Vagina (tissue), 2 donors: ENCODE measurements around the gene DYNC2I2. TPM values are rescaled to one million over a fixed set of nuclear protein-coding genes. Genes with fewer than 3 reads are reported as not detected.
A peak's percentile ranks its signal among the peaks of the same experiment; 100 is the strongest.
"Not testable (repeated sequence)": the region's sequence is repeated elsewhere in the genome, so short reads cannot be mapped to it uniquely, and the experiment has no call there.

ENCODE experiments used
- DNase-seq, 2 donors: peaks; one replicate each; pipeline ENCODE4 v3.0.0-alpha.2; 2017; ENCODE audit errors: extremely low spot score in 2 of 2
- H3K27ac ChIP-seq: fragments of 200-600 bp; sonication (generic); one replicate; pipeline ENCODE4 v1.5.1; 2019
- H3K27me3 ChIP-seq: fragments of 200-600 bp; sonication (generic); one replicate; pipeline ENCODE4 v1.5.1; 2019
- H3K36me3 ChIP-seq, 2 donors: fragments of 200-600 bp; sonication (generic); one replicate each; pipeline ENCODE4 v1.5.1; 2017 to 2019
- H3K4me1 ChIP-seq: fragments of 200-600 bp; sonication (generic); one replicate; pipeline ENCODE4 v1.5.1; 2019
- H3K4me3 ChIP-seq, 2 donors: fragments of 200-600 bp; sonication (generic); 1 replicate in 1 of 2; 2 replicates in 1 of 2; pipeline ENCODE4 v1.5.1; 2016 to 2019
- H3K9me3 ChIP-seq: fragments of 200-600 bp; sonication (generic); one replicate; pipeline ENCODE4 v1.5.1; 2019
- CTCF ChIP-seq, 3 experiments: fragments of 450-650 bp in 2 of 3; fragments of 200-600 bp in 1 of 3; sonication (generic) in 1 of 3; IDR thresholded peaks; one replicate each; pipeline ENCODE4 v1.5.1; 2017 to 2019; ENCODE audit warnings: antibody characterized with exemption in 3 of 3, mild to moderate bottlenecking in 2 of 3, moderate library complexity in 2 of 3
- POLR2A ChIP-seq, 2 donors: fragments of 450-650 bp; IDR thresholded peaks; one replicate each; pipeline ENCODE4 v1.6.1; 2017; ENCODE audit warnings: antibody characterized with exemption in 2 of 2, mild to moderate bottlenecking in 2 of 2, moderate library complexity in 2 of 2
- POLR2AphosphoS5 ChIP-seq, 2 donors: sonication (generic); formaldehyde crosslinking; IDR thresholded peaks; one replicate each; pipeline ENCODE4 v1.9.0; 2017; ENCODE audit warnings: antibody characterized with exemption in 2 of 2, mild to moderate bottlenecking in 2 of 2, low read depth in 1 of 2; ENCODE audit not compliant: insufficient read depth in 1 of 2
- intact Hi-C: fragments of 100-400 bp; cut with DNase I; formaldehyde crosslinking; loops from one replicate; pipeline ENCODE4 v1.15.1; 2023
- total RNA-seq: library from RNA; depleted of rRNA; stranded (reverse); fragments of >200 nt; gene quantifications from one replicate; pipeline ENCODE4 v1.2.3, GENCODE V29; 2016

The DYNC2I2 gene
- total RNA-seq, 1 donor from 2014 or later, result 46.9 TPM

GRCh38 chr9:128696923-128697707 lies 40.5 kb upstream of the DYNC2I2 start:
- Histone ChIP-seq H3K4me3 (no peak overlapping the region), H3K36me3 (peaks cover 0 to 42% of the 10 kb centered on the region in 2 donors), H3K9me3 (no peaks in the 10 kb centered on the region), H3K4me1 (peaks cover 6% of the 10 kb centered on the region), H3K27ac (no peak overlapping the region), H3K27me3 (no peaks in the 10 kb centered on the region)
- DNase-seq, result no peak
- no peak for TF ChIP-seq CTCF (IDR thresholded peaks at IDR 0.05)
- intact Hi-C loops, result loop anchor here (10.0 kb wide), 1 partner anchor 62 kb away; no protein-coding TSS in a partner anchor

GRCh38 chr9:128694344-128694743 lies 37.7 kb upstream of the DYNC2I2 start:
- Histone ChIP-seq H3K27me3 (no peaks in the 10 kb centered on the region), H3K27ac (no peak overlapping the region), H3K9me3 (no peaks in the 10 kb centered on the region), H3K4me1 (peaks cover 15% of the 10 kb centered on the region), H3K36me3 (peaks cover 0 to 51% of the 10 kb centered on the region in 2 donors), H3K4me3 (no peak overlapping the region)
- no peak for TF ChIP-seq CTCF (IDR thresholded peaks at IDR 0.05)
- no peak for TF ChIP-seq POLR2AphosphoS5 (IDR thresholded peaks at IDR 0.05; ENCODE audit: insufficient read depth in 1 of 2, low read depth in 1 of 2)
- TF ChIP-seq POLR2A (IDR thresholded peaks at IDR 0.05), result no peak
- no peak for DNase-seq
- intact Hi-C loops, result loop anchor here (10.0 kb wide), 1 partner anchor 60 kb away; no protein-coding TSS in a partner anchor

- not testable (repeated sequence) for H3K27ac ChIP-seq, H3K4me3 ChIP-seq, H3K9me3 ChIP-seq, H3K27me3 ChIP-seq, DNase-seq
- intact Hi-C loops, result loop anchor here (10.0 kb wide), 1 partner anchor 59 kb away; no protein-coding TSS in a partner anchor
- Histone ChIP-seq H3K36me3 (peaks cover 0 to 51% of the 10 kb centered on the region in 2 donors), H3K4me1 (peaks cover 15% of the 10 kb centered on the region)
Observed at GRCh38 chr9:128693738-128694137, 37.1 kb upstream of the DYNC2I2 start.

- intact Hi-C loops, result loop anchor here (10.0 kb wide), 1 partner anchor 56 kb away; no protein-coding TSS in a partner anchor
- no peaks in the 10 kb centered on the region for H3K27me3 ChIP-seq
- TF ChIP-seq POLR2AphosphoS5 (IDR thresholded peaks at IDR 0.05; ENCODE audit: insufficient read depth in 1 of 2, low read depth in 1 of 2) (no peak), POLR2A (IDR thresholded peaks at IDR 0.05) (no peak), CTCF (IDR thresholded peaks at IDR 0.05) (no peak)
- peaks cover 0 to 42% of the 10 kb centered on the region in 2 donors for H3K36me3 ChIP-seq
- DNase-seq, result no peak
- H3K27ac ChIP-seq, result peak overlapping the region; percentile 81
- H3K4me1 ChIP-seq, result peaks cover 28% of the 10 kb centered on the region
- H3K9me3 ChIP-seq, result no peaks in the 10 kb centered on the region
- H3K4me3 ChIP-seq, result peak overlapping the region; percentile 79 to 97
Observed at GRCh38 chr9:128690684-128691034, 34.0 kb upstream of the DYNC2I2 start.

- TF ChIP-seq CTCF (IDR thresholded peaks at IDR 0.05) (no peak), POLR2A (IDR thresholded peaks at IDR 0.05) (no peak), POLR2AphosphoS5 (IDR thresholded peaks at IDR 0.05; ENCODE audit: insufficient read depth in 1 of 2, low read depth in 1 of 2) (no peak)
- Histone ChIP-seq H3K4me3 (peak overlapping the region; percentile 79 to 97), H3K9me3 (no peaks in the 10 kb centered on the region), H3K4me1 (peaks cover 34% of the 10 kb centered on the region), H3K27me3 (no peaks in the 10 kb centered on the region), H3K36me3 (peaks cover 0 to 38% of the 10 kb centered on the region in 2 donors), H3K27ac (peak overlapping the region; percentile 81)
- intact Hi-C loops, result loop anchor here (10.0 kb wide), 2 partner anchors 55 to 135 kb away; partner anchors contain the start of gene SPTAN1
- no peak for DNase-seq
Observed at GRCh38 chr9:128689820-128690683, 33.4 kb upstream of the DYNC2I2 start.
